Measurements from ENCODE around the gene NPB. TPM values are rescaled to one million over a fixed set of nuclear protein-coding genes. Genes with fewer than 3 reads are reported as not detected.

NPB gene
- total RNA-seq, 1 experiment from 2014 or later, result not detected

- peaks cover 12% of the 10 kb centered on the region; the same call in 1 of the 2 replicates for H3K79me2 ChIP-seq (ENCODE audit: low read length)
- no peaks in the 10 kb centered on the region for H3K9me2 ChIP-seq (replicated peaks; ENCODE audit: insufficient read depth, low read length)
- H3K4me2 ChIP-seq (ENCODE audit: low read depth, low read length, poor library complexity, severe bottlenecking), result no peak overlapping the region
- no peaks in the 10 kb centered on the region for H3K36me3 ChIP-seq (ENCODE audit: insufficient read depth, low read length)
- H3K9me3 ChIP-seq (ENCODE audit: low read length), result no peaks in the 10 kb centered on the region
- H3K27me3 ChIP-seq (ENCODE audit: low read length), result no peaks in the 10 kb centered on the region
- H4K20me1 ChIP-seq (ENCODE audit: insufficient read depth, low read depth, low read length), result 0 out of 2 replicates have a peak, but pooled peaks cover 9% of the 10 kb centered on the region
- no peak overlapping the region for H3K4me3 ChIP-seq (ENCODE audit: low read length)
- H3K4me1 ChIP-seq (ENCODE audit: low read length), result peaks cover 8% of the 10 kb centered on the region
- no peak overlapping the region for H3K27ac ChIP-seq (ENCODE audit: low read length)
- DNase-seq, result no peak
- no peak overlapping the region for H2AFZ ChIP-seq (ENCODE audit: low read length)
- no peak overlapping the region for H3K9ac ChIP-seq (ENCODE audit: low read length)
Measured at GRCh38 chr17:81905424-81905875, 3.4 kb downstream of the NPB start.

GRCh38 chr17:81905993-81906392 is 4.0 kb downstream of the NPB start:
- peaks cover 17% of the 10 kb centered on the region; the same call in 1 of the 2 replicates for H3K79me2 ChIP-seq (ENCODE audit: low read length)
- DNase-seq, result no peak
- no peaks in the 10 kb centered on the region for H3K9me2 ChIP-seq (replicated peaks; ENCODE audit: insufficient read depth, low read length)
- no peaks in the 10 kb centered on the region for H3K36me3 ChIP-seq (ENCODE audit: insufficient read depth, low read length)
- no peak overlapping the region for H2AFZ ChIP-seq (ENCODE audit: low read length)
- peaks cover 8% of the 10 kb centered on the region for H3K4me1 ChIP-seq (ENCODE audit: low read length)
- H4K20me1 ChIP-seq (ENCODE audit: insufficient read depth, low read depth, low read length), result 0 out of 2 replicates have a peak, but pooled peaks cover 9% of the 10 kb centered on the region
- no peaks in the 10 kb centered on the region for H3K27me3 ChIP-seq (ENCODE audit: low read length)
- no peak overlapping the region for H3K4me2 ChIP-seq (ENCODE audit: low read depth, low read length, poor library complexity, severe bottlenecking)
- H3K9me3 ChIP-seq (ENCODE audit: low read length), result no peaks in the 10 kb centered on the region
- H3K4me3 ChIP-seq (ENCODE audit: low read length), result no peak overlapping the region
- no peak overlapping the region for H3K9ac ChIP-seq (ENCODE audit: low read length)
- no peak overlapping the region for H3K27ac ChIP-seq (ENCODE audit: low read length)

DNA sequence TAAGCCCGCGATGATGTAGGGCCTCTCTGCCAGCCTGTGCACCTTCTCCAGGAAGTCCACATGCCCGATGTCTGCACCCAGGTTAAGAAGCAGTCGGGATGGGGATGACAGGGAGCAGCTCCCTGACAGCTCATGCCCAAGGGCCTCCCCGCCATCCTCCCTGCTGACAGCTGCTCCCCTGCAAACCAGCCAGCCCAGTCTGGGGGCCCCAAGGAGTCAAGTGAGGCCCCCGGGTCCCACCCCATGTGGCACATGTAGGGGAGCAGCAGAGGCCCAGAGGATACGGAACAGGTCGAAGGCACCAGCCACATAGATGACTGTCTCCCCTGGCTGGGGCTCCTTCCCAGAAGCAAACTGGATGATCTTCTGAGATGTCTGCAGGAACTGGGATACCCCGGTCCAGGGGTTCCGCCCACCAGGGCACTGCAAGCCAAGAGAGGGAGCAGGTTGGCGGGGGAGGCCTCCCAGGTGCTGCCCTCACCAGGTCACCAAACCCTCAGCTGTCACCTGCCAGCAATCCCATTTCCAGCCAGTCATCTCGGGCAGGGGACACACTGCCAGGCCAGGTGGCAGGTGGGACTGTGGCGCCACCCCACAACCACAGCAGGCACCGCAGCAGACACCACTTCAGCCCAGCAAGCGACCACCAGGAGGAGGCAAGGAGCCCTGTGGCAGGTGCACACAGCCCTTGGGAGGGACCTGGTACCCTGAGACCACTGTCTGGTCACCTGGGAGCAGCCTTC is 4.6 kb downstream of the NPB start:
- Histone ChIP-seq H3K9me3 (ENCODE audit: low read length) (no peaks in the 10 kb centered on the region), H3K27ac (ENCODE audit: low read length) (no peak overlapping the region), H3K9ac (ENCODE audit: low read length) (no peak overlapping the region), H3K9me2 (replicated peaks; ENCODE audit: insufficient read depth, low read length) (no peaks in the 10 kb centered on the region), H4K20me1 (ENCODE audit: insufficient read depth, low read depth, low read length) (0 out of 2 replicates have a peak, but pooled peaks cover 9% of the 10 kb centered on the region), H3K4me3 (ENCODE audit: low read length) (no peak overlapping the region), H3K4me2 (ENCODE audit: low read depth, low read length, poor library complexity, severe bottlenecking) (no peak overlapping the region), H3K4me1 (ENCODE audit: low read length) (peaks cover 10% of the 10 kb centered on the region), H3K36me3 (ENCODE audit: insufficient read depth, low read length) (no peaks in the 10 kb centered on the region), H3K79me2 (ENCODE audit: low read length) (peaks cover 17% of the 10 kb centered on the region; the same call in 1 of the 2 replicates), H3K27me3 (ENCODE audit: low read length) (no peaks in the 10 kb centered on the region), H2AFZ (ENCODE audit: low read length) (no peak overlapping the region)
- peak; percentile 56 for DNase-seq

GRCh38 chr17:81907219-81908145 is 5.4 kb downstream of the NPB start:
- no peak overlapping the region for H2AFZ ChIP-seq (ENCODE audit: low read length)
- H3K4me1 ChIP-seq (ENCODE audit: low read length), result peaks cover 11% of the 10 kb centered on the region
- DNase-seq, result no peak
- no peak overlapping the region for H3K9ac ChIP-seq (ENCODE audit: low read length)
- H3K9me3 ChIP-seq (ENCODE audit: low read length), result no peaks in the 10 kb centered on the region
- no peak overlapping the region for H3K27ac ChIP-seq (ENCODE audit: low read length)
- H3K4me3 ChIP-seq (ENCODE audit: low read length), result no peak overlapping the region
- H3K79me2 ChIP-seq (ENCODE audit: low read length), result peaks cover 17% of the 10 kb centered on the region; the same call in 1 of the 2 replicates
- H3K9me2 ChIP-seq (replicated peaks; ENCODE audit: insufficient read depth, low read length), result no peaks in the 10 kb centered on the region
- H4K20me1 ChIP-seq (ENCODE audit: insufficient read depth, low read depth, low read length), result peaks cover 9% of the 10 kb centered on the region; the same call in 1 of the 2 replicates
- no peaks in the 10 kb centered on the region for H3K36me3 ChIP-seq (ENCODE audit: insufficient read depth, low read length)
- H3K4me2 ChIP-seq (ENCODE audit: low read depth, low read length, poor library complexity, severe bottlenecking), result no peak overlapping the region
- H3K27me3 ChIP-seq (ENCODE audit: low read length), result no peaks in the 10 kb centered on the region

- Histone ChIP-seq H3K27me3 (ENCODE audit: low read length) (no peaks in the 10 kb centered on the region), H3K27ac (ENCODE audit: low read length) (no peak overlapping the region), H2AFZ (ENCODE audit: low read length) (no peak overlapping the region), H3K36me3 (ENCODE audit: insufficient read depth, low read length) (peaks cover 5% of the 10 kb centered on the region; the same call in 1 of the 2 replicates), H3K9me2 (replicated peaks; ENCODE audit: insufficient read depth, low read length) (no peaks in the 10 kb centered on the region), H4K20me1 (ENCODE audit: insufficient read depth, low read depth, low read length) (no peaks in the 10 kb centered on the region; the same call in 1 of the 2 replicates), H3K9me3 (ENCODE audit: low read length) (no peaks in the 10 kb centered on the region), H3K4me3 (ENCODE audit: low read length) (no peak overlapping the region), H3K9ac (ENCODE audit: low read length) (no peak overlapping the region), H3K4me2 (ENCODE audit: low read depth, low read length, poor library complexity, severe bottlenecking) (no peak overlapping the region), H3K79me2 (ENCODE audit: low read length) (peaks cover 17% of the 10 kb centered on the region; the same call in 1 of the 2 replicates), H3K4me1 (ENCODE audit: low read length) (peaks cover 11% of the 10 kb centered on the region)
- DNase-seq, result no peak
Measured at GRCh38 chr17:81908793-81909192, 6.8 kb downstream of the NPB start.

GRCh38 chr17:81909231-81909630 is 7.2 kb downstream of the NPB start:
- Histone ChIP-seq H3K4me2 (ENCODE audit: low read depth, low read length, poor library complexity, severe bottlenecking) (no peak overlapping the region), H3K9ac (ENCODE audit: low read length) (no peak overlapping the region), H3K4me3 (ENCODE audit: low read length) (no peak overlapping the region), H3K79me2 (ENCODE audit: low read length) (peaks cover 17% of the 10 kb centered on the region; the same call in 1 of the 2 replicates), H3K27ac (ENCODE audit: low read length) (no peak overlapping the region), H3K9me2 (replicated peaks; ENCODE audit: insufficient read depth, low read length) (no peaks in the 10 kb centered on the region), H4K20me1 (ENCODE audit: insufficient read depth, low read depth, low read length) (no peaks in the 10 kb centered on the region; the same call in 1 of the 2 replicates), H2AFZ (ENCODE audit: low read length) (no peak overlapping the region), H3K4me1 (ENCODE audit: low read length) (peaks cover 11% of the 10 kb centered on the region), H3K9me3 (ENCODE audit: low read length) (no peaks in the 10 kb centered on the region), H3K36me3 (ENCODE audit: insufficient read depth, low read length) (peaks cover 5% of the 10 kb centered on the region; the same call in 1 of the 2 replicates), H3K27me3 (ENCODE audit: low read length) (no peaks in the 10 kb centered on the region)
- DNase-seq, result no peak

DNA sequence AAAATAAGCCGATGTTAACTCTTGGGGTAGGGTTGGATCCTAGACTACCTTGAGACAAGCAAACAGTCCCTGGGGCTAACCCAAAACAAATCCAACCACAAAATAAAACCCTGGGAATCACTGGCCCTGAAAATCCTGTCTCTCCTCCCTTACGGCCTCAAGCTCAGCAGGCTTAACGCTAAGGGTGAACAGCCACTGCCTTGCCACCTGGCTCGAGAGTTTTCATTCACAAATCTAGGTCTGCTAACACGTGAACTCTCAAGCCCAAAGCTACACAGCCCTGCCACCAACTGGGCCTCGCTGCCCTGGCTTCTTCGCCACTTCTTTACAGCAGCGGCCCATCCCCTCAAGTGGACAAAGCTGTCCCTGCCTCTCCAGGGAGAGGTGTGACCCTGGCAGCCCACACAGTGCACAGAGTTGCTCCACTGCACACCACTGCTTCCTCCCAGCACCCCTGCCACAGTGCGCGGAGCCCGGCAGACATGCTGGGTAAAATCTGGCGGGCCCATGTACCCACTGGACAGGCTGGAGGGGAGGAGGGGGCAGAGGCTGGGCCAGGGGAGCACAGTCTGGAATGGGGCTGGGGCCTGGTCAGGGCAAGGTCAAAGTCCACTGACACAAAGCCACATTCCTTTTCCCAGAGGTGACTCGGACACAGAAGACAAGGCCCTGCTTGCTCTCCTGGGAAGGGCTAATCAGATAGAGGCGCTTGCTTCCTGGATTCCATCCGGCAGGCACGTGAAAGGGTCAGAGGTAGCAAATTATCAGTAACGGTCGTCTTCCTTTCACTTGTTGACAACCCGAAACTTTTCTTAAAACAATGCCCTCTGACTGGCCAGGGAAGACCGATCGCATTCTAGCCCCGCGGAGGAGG is 8.2 kb downstream of the NPB start:
- Histone ChIP-seq H3K27me3 (ENCODE audit: low read length) (no peaks in the 10 kb centered on the region), H3K27ac (ENCODE audit: low read length) (peak overlapping the region; percentile 29; the same call in 1 of the 2 replicates), H4K20me1 (ENCODE audit: insufficient read depth, low read depth, low read length) (no peaks in the 10 kb centered on the region; the same call in 1 of the 2 replicates), H3K79me2 (ENCODE audit: low read length) (peaks cover 17% of the 10 kb centered on the region; the same call in 1 of the 2 replicates), H3K9me2 (replicated peaks; ENCODE audit: insufficient read depth, low read length) (no peaks in the 10 kb centered on the region), H3K4me3 (ENCODE audit: low read length) (peak overlapping the region; percentile 99), H3K9me3 (ENCODE audit: low read length) (no peaks in the 10 kb centered on the region), H3K9ac (ENCODE audit: low read length) (peak overlapping the region; percentile 96), H2AFZ (ENCODE audit: low read length) (no peak overlapping the region), H3K4me2 (ENCODE audit: low read depth, low read length, poor library complexity, severe bottlenecking) (peak overlapping the region; percentile 75), H3K4me1 (ENCODE audit: low read length) (peaks cover 11% of the 10 kb centered on the region), H3K36me3 (ENCODE audit: insufficient read depth, low read length) (peaks cover 5% of the 10 kb centered on the region; the same call in 1 of the 2 replicates)
- DNase-seq, result peak; percentile 59

All from Karpas-422 (cell line).